D721Med (cell line): ENCODE measurements around the gene PDE11A.

Experiments
- DNase-seq: peaks from one replicate; pipeline ENCODE4 v3.0.0; 2011; ENCODE audit warnings: low spot score; ENCODE audit not compliant: insufficient read length
- FAIRE-seq: peaks from 2 replicates; lab custom pipeline; 2011; peaks lifted over from hg19 to GRCh38; lab: Jason Lieb, UNC
- TF ChIP-seq, protein P1 (sequence below): IDR thresholded peaks from 2 replicates; pipeline ENCODE4 v1.5.1; 2012; ENCODE audit warnings: mild to moderate bottlenecking, control low read depth; ENCODE audit not compliant: insufficient read depth; ENCODE audit errors: missing control alignments

PDE11A gene

DNA sequence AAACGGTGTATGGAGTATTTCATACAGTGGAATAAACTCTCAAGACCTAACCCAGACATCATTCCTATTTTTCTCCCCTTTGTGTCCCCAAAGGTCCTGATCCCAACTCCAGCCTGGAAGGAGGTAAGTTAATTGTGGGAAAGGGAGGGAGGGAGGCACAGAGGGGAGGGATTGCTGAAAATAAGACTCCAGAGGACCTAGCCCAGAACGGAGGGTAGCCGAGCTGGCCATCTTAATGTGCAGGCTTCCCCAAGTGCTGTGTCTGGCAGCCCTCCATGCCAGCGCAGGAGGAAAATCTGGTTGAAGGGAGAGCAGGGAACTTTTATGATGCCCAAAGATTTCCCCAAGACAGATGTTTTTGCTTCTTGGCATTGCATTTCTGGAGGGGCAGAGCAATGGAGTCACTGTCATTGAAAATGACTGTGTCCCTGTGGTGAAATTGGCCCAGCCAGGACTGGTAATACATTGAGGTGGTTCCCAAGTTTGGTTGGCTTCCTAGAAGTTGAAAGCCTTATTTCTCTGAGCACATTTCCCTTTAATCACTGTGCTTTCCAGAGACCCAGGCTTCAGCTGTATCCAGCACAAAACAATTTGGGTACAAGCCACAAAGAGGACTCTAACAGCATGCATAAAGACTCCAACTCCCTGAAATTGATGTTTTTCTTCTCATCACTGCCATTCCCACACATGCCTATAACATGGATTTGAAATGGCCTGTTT lies 477.3 kb downstream of the PDE11A start:
- DNase-seq (no peak), FAIRE-seq (no peak)
- TF ChIP-seq, protein P1, sequence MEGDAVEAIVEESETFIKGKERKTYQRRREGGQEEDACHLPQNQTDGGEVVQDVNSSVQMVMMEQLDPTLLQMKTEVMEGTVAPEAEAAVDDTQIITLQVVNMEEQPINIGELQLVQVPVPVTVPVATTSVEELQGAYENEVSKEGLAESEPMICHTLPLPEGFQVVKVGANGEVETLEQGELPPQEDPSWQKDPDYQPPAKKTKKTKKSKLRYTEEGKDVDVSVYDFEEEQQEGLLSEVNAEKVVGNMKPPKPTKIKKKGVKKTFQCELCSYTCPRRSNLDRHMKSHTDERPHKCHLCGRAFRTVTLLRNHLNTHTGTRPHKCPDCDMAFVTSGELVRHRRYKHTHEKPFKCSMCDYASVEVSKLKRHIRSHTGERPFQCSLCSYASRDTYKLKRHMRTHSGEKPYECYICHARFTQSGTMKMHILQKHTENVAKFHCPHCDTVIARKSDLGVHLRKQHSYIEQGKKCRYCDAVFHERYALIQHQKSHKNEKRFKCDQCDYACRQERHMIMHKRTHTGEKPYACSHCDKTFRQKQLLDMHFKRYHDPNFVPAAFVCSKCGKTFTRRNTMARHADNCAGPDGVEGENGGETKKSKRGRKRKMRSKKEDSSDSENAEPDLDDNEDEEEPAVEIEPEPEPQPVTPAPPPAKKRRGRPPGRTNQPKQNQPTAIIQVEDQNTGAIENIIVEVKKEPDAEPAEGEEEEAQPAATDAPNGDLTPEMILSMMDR, result no peak

DNA sequence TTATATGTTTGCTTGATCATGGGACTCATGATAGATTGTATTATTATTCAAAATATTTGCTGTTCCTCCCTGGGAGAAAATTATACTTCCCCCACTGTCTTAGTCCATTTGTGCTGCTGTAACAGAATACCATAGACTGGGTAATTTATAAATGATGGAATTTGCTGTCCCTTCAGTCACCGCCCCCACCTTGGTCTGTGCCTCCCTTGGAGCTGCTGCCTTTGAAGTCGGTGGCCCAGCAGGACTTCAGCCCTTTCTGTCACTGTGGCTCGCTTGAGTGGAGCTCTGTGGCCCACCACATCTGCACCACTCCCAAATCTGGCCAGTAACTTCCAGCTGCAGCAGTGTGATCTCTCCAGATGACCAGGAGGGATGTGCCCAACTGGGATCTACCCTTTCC lies 479.2 kb downstream of the PDE11A start:
- FAIRE-seq (no peak), DNase-seq (no peak)
- TF ChIP-seq, protein P1, result no peak

DNA sequence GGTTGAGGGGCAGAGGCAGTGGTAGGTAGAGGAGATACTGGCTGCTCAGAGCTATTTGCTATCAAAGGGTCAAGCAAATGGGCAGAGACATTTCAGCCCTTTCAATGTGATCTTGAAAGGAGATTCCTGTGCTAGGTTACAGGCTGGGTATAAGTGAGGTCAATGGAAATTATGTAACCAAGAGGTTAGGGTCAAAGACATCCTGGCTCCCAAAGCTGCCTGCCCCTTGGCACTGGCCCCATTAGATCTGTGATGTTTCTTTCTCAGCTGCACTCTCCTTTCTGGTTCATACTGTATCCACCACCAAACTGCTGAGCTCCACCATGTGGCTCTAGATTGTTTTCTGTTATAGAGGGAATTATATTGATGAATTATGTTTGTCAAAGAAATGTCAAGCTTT lies 479.6 kb downstream of the PDE11A start:
- TF ChIP-seq, protein P1, result no peak
- DNase-seq (no peak), FAIRE-seq (no peak)

DNA sequence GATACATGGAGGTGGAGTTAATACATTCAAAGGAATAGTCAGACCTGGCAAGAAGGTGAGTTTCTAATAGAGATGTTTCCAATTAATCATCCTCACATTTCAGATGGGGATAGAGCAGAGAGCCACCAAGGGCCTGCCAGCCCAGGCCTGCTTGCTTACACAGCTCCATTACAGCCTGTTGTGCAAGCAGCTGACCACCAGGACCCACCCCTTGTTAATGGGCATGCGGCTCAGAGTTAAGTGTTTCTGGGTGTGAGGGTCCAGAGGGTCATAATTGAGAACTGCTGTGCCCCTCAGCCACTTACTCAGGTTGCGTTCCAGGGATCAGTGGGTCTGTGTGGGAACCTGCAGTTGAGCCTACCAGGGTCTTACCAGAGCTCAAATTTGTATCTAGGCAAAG lies 480.2 kb downstream of the PDE11A start:
- TF ChIP-seq, protein P1, result no peak
- FAIRE-seq (no peak), DNase-seq (no peak)

DNA sequence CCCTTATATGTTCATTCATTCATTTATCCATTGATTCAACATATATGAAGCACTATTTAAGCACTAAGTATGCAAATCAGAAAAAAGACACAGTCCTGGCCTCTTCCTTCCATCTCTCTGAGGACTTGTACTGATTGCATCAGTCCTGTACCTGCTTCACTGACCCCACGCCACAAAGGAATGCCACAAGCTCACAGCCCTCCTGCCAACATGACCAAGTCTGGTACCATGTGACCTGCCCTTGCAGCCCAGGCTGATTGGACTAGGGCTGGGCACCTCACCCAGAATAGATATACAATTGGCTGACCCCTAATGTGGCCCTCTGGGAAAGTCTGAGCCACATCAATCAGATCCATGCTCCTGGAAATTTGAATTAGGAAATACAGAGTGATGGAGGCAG lies 483.4 kb downstream of the PDE11A start:
- TF ChIP-seq, protein P1, result no peak
- FAIRE-seq (no peak), DNase-seq (no peak)

DNA sequence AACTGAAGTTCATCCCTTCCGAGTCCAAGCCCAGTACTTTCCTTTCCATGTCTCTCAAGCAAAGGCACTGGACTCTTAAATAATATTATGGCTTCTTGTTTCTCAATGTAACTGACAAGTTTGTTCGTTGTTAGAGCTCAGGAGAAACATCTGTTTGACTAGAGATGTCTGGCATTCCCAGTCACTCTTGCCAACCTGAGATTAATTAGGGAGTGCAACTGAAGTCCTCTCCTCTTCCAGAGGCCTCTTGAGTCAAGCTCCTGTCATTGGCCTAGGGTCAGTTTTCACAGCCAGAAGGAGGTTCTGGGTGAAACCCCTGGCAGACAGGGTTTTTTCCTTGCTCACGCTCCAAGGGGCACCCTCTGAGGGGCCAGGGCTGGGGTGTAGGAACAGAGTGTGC lies 483.9 kb downstream of the PDE11A start:
- no peak for DNase-seq
- no peak for FAIRE-seq
- TF ChIP-seq, protein P1, result no peak

DNA sequence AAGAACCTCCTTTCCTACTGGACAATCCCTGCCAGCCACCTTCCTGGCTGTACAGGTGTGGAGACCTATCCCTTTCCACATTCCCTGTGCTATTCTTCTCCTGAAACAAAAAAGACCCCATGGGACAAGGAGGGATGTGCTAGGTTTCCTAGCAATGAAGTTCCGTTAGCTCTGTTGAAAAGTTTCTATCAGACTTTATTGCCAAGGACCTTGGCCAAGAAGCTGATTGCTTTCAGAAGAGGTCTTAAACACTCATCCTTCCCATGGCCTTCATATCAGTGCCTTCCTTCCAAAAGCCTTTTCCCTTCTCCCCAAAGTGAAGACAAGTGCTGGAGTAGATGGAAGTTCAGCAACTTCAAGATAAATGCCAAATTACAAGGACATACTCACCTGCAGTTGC lies 485.2 kb downstream of the PDE11A start:
- DNase-seq, result no peak
- TF ChIP-seq, protein P1, result no peak
- FAIRE-seq, result no peak
